HG03565 (cell line): ENCODE measurements around the gene GMFB.

Experiments
- ATAC-seq: cut with Tn5 transposase; IDR thresholded peaks from one replicate; pipeline ENCODE4 v1.9.1; 2021; ENCODE audit warnings: mild to moderate bottlenecking, moderate library complexity; ENCODE audit not compliant: unreplicated experiment

GMFB gene

GRCh38 chr14:54435500-54435981 lies 53.2 kb downstream of the GMFB start:
- ATAC-seq: peak; percentile 55

GRCh38 chr14:54428527-54428926 lies 60.3 kb downstream of the GMFB start:
- no peak for ATAC-seq

GRCh38 chr14:54427871-54428270 lies 60.9 kb downstream of the GMFB start:
- ATAC-seq: no peak

GRCh38 chr14:54425537-54426274 lies 63.1 kb downstream of the GMFB start:
- no peak for ATAC-seq

- no peak for ATAC-seq
Observed at GRCh38 chr14:54425068-54425467, 63.7 kb downstream of the GMFB start.
